ENCODE results near the gene AIPL1. TPM values are rescaled to one million over a fixed set of nuclear protein-coding genes. Genes with fewer than 3 reads are reported as not detected.

Gene AIPL1
- polyA plus RNA-seq, 3 donors: not detected

DNA sequence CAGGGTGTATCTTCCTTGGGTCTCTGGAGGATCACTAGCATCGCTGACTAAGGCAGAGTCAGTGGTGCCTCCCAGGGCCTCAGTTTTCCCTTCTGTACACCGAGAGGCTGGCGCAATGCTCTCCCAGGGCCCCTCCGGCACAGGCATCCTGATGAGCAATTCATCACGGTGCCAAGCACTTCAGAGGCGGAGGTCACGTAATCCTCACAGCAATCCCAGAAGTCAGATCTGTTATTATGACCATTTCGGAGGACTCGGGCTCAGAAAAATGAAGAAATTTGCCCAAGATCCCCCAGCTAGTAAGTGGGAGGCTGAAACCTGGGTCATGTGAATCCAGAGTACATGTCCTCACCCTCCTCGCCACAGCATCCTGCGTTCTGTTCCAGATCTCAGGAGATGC lies 46.5 kb downstream of the AIPL1 start:
- H3K27ac ChIP-seq (ENCODE audit: low read depth, low read length): no peak overlapping the region
- WGBS, 3 donors: 78 to 84% (median 81%) methylated on average over 11 of the region's 11 CpGs

DNA sequence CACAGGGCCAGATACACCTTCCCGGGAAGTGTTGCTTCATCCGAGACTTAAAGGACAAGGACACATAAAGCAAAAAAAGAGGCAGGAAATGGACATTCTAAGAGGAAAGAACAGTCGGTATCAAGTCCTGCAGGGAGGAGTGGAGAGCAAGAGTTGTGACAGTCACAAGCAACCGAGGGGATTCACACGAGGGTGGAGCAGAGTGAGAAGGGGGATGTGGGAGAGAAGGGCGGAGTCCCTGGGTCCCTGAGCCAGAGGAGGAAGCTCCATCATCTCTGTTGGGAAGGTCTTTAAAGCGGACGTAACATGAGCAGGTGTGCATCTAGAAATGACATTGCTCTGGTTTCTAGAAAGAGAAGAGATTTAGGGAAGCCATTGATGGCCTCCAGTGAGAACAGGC lies 47.1 kb downstream of the AIPL1 start:
- no peak overlapping the region for H3K27ac ChIP-seq (ENCODE audit: low read depth, low read length)
- WGBS, 3 donors: 58 to 63% (median 58%) methylated on average over 8 of the region's 8 CpGs

DNA sequence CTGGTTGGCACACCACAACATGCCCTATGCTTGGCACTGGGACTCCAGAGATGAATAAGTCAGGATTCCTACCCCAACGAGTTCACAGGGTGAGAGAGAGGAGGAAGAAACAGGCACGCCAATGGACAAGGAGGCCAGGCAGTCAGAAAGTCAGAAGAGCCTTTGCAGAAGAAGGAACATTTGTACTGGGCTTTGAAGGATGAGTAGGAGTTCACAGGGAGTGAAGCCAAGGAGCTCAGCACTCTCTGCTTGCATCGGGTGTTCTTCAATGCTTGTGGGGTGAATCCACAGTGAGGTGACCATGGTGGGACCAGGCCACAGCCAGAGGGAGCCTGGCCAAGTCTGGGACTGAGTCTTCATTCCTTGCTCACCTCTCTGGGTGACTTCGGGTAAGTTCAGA lies 47.5 kb downstream of the AIPL1 start:
- no peak overlapping the region for H3K27ac ChIP-seq (ENCODE audit: low read depth, low read length)
- 70 to 83% (median 78%) methylated on average over 4 of the region's 4 CpGs for WGBS, 3 donors

DNA sequence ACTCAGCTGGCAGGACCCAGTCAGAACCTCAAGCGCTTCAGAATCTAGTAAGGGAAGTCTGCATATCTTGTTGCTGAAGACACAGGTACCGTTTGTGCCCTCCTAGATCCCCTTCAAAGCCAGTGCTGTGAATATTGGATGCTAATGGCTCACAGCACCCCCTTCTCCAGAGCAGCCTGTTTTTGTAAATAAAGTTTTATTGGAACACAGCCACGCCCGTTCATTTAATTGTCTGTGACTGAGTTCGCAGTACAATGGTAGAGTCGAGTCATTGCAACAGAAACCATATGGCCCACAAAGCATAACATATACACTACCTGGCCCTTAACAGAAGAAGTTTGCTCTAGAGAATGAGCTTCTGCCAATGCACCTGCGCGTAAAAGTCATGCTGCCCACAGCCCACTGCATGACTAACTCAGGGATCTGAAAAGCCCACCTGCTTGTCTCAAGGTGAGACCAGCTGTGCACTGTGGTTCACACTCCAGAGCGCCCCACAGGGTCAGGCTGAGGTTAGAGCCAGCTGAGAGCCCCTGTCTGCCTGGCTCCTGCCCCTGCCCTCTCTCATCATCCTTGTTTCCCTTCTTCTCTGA lies 48.8 kb downstream of the AIPL1 start:
- 84 to 88% (median 86%) methylated on average over 9 of the region's 9 CpGs for WGBS, 3 donors

DNA sequence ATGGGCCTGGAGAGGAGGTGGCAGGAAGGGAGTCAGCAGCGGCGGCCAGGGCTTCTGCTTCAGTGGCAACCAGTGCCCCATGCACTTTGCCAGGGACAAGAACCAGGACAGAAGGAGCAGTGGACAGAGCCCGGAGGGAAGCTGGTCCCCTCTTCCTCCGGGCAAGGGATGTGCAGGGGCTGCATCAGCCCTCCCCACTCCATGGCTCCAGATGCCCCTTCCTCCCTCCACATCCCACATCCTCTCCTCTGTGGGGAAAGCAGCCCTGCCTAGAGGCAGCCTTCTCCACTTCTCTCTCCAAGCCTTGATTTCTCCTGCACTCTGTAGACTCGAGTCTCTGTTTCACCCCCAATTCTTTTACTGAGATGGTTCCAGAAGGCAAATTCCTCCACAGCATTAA lies 50.4 kb downstream of the AIPL1 start:
- no peak overlapping the region for H3K27ac ChIP-seq (ENCODE audit: low read depth, low read length)
- WGBS, 3 donors: 78 to 86% (median 81%) methylated on average over 5 of the region's 5 CpGs

More for the DNA sequence above, 48.8 kb downstream of the AIPL1 start:
- no peak overlapping the region for H3K27ac ChIP-seq (ENCODE audit: low read depth, low read length)

DNA sequence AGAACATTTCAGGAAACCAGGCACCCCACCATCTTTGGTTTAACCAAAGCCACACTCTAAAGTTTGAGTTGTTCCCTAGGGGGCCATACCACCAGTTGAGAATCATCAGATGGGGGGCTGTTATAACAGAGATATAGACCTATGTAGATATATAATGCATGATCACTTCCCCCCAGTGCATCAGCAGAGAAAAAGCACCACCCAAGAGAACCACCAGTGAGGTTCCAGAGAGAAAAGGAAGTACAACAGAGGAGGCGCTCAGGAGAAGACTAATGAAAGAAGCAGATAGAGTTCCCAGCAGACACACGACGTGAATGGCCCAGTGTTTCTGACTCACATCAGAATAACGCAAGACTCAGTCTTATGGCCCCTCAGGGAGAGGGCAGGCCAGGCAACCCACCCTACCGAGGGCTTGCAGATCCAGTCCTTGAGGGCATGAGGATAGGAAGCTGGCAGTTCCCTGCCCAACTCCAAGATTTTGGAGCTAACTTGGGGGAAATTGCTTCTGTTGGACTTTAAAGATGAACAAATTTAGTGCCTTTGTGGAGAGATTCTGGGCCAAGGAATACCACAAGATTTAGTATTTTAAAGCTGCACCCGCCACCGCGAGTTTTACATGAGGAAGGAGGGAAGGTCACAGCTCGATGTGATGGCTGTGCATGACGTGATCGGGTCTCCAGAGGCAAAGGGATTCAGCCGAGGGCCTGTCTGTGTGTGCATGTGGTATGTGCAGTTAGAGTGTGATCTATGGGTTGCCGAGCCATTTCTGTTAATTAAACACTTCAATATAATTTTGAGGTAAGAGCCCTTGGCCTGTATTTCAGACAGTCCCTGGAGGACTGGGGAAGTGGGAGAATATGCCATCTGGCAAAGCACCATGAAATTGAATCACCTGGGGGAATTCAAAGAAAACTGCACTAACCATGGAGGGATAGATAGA lies 53.1 kb downstream of the AIPL1 start:
- H3K27ac ChIP-seq (ENCODE audit: low read depth, low read length): no peak overlapping the region
- 80 to 85% (median 85%) methylated on average over 13 of the region's 13 CpGs for WGBS, 3 donors

DNA sequence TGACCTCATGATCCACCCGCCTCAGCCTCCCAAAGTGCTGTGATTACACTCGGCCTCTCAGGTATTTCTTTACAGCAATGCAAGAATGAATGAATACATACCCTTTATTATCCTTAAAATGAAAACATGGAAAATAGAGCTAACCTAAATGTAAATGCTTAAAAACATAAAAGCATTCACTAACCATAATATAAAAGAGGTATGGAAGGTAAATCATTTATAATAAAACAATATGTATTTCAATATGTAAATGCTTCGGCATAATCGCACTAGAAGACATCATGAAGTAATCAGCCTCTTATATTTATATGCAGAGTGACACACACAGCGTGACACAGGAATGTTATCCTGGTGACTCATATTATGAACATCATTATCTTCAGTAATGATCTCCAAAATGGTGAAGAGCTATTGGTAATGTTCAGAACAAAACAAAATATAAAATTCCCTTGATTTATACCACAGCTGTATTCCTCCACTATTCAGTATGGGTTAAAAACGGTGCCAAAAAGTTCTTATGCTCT lies 53.9 kb downstream of the AIPL1 start:
- WGBS, 3 donors: 84 to 86% (median 86%) methylated on average over 6 of the region's 6 CpGs
- no peak overlapping the region for H3K27ac ChIP-seq (ENCODE audit: low read depth, low read length)

DNA sequence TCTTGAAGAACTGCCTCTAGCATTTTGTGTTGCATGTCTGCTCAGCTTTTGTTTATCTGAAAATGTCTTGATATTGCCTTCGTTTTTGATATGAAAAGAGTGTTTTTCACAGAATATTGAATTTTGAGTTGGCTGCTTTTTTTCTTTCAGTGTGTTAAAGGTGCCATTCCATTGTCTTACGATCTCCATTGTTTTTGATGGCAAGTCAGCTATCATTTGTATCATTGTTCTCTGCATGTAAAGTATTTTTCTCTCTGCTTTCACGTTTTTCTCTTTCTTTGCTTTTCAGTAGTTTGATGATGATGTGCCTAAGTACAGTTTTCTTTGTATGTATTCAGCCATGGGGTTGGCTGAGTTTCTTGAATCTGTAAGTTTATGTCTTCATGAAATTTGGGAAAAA lies 57.0 kb downstream of the AIPL1 start:
- WGBS, 3 donors: 64 to 74% (median 72%) methylated on average over 3 of the region's 3 CpGs
- H3K27ac ChIP-seq (ENCODE audit: low read depth, low read length): no peak overlapping the region

DNA sequence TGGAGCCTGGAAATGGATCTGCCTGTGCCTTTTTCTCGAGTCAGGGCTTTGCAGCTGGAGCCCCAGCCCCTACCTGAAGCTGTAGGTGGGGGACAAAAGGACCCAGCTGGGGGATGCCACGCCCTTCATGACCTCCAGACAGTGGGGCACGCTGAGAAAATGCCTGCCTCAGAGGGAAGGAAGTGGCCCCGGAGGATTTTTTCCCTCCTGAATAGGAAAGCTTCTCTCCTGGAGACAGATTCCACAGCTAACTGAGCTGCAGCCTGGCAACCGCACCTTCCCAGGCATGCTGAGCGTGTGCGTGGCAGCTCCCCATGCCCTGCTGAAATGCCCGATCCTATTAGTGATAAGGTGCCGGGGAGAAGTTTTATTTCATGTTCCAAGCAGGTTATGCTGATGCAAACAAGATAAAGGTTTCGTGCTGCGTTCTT lies 58.0 kb downstream of the AIPL1 start:
- 26 to 69% (median 42%) methylated on average over 11 of the region's 11 CpGs for WGBS, 3 donors
- H3K27ac ChIP-seq (ENCODE audit: low read depth, low read length): no peak overlapping the region

DNA sequence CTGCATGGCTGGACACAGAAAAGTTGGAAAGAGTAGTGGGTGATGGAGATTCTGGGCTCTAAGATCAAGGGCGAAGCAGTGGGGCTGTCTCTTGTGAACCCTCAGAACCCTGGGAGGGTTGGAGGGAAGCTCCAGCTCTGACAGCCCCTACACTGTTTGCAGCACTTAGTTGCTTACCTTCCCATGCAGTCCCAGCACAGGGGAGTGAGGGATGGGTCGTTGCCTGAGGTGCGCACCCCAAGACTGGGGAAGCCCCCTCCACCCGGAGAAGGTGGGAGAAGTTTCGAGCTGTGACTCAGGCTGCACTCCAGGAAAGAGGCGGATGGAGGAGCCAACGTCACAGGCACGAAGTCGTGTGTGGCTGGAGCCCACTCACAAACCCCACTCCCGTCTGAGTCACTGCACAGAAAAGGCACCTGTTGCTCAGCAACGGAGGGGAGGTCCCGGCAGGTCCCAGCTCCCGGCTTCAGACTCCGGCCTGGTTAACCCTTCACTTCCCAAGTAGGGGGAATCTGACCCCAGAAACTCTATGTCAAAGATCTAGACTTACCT lies 60.1 kb downstream of the AIPL1 start:
- 4 to 9% (median 8%) methylated on average over 14 of the region's 14 CpGs for WGBS, 3 donors
- no peak overlapping the region for H3K27ac ChIP-seq (ENCODE audit: low read depth, low read length)

DNA sequence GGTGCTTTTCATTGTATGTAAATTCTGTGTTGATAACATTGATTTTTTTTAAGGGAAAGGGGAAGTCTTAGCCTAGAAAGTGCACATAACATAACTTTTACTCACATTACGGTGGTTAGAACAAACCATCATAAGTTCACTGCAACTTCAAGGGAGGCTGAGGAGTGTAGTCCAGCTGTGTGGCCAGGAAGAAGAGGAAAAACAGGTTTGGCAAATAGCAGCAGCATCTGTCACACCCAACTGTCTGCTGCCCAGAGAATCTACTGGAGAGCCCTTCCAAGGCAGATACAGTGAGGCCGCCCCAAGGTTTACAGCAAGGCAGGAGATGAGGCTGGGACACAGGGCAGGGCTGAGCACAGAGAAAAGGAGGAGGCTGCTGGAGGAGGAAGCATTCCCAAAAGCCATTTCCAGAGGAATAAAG lies 60.6 kb downstream of the AIPL1 start:
- no peak overlapping the region for H3K27ac ChIP-seq (ENCODE audit: low read depth, low read length)
- 2 to 11% (median 3%) methylated on average over 2 of the region's 2 CpGs for WGBS, 3 donors

Other genes starting within 250 kb of the AIPL1 start
- gene PIMREG, start 9.3 kb upstream of the AIPL1 start, polyA plus RNA-seq: under 1 TPM; 0.15 to 0.34 (median 0.16) TPM
- 1 to 10 TPM in 2 of 3 donors, under 1 TPM in 1; 0.61 to 1.6 (median 1.1) TPM for gene PITPNM3, start 121.4 kb upstream of the AIPL1 start, polyA plus RNA-seq
- 1 to 10 TPM; 3.5 to 6.9 (median 3.9) TPM for gene KIAA0753, start 205.6 kb upstream of the AIPL1 start, polyA plus RNA-seq
- gene TXNDC17, start 205.9 kb upstream of the AIPL1 start, polyA plus RNA-seq: 100 to 1,000 TPM in 2 of 3 donors, 10 to 100 TPM in 1; 60.8 to 107 (median 103) TPM
- gene MED31, start 216.5 kb upstream of the AIPL1 start, polyA plus RNA-seq: 10 to 100 TPM in 1 of 3 donors, 1 to 10 TPM in 2; 6.3 to 31.0 (median 8.6) TPM
- gene C17orf100, start 216.6 kb upstream of the AIPL1 start, polyA plus RNA-seq: 1 to 10 TPM in 2 of 3 donors, under 1 TPM in 1; 0.65 to 2.3 (median 1.7) TPM